Suppressor macrophage treated with lipopolysaccharide for 1 hour (primary cell): ENCODE measurements around the gene NCK1.

Experiments used
- DNase-seq, 3 donors: peaks; one replicate each; pipeline ENCODE4 v3.0.0-alpha.2; 2020 to 2022

Gene NCK1

DNA sequence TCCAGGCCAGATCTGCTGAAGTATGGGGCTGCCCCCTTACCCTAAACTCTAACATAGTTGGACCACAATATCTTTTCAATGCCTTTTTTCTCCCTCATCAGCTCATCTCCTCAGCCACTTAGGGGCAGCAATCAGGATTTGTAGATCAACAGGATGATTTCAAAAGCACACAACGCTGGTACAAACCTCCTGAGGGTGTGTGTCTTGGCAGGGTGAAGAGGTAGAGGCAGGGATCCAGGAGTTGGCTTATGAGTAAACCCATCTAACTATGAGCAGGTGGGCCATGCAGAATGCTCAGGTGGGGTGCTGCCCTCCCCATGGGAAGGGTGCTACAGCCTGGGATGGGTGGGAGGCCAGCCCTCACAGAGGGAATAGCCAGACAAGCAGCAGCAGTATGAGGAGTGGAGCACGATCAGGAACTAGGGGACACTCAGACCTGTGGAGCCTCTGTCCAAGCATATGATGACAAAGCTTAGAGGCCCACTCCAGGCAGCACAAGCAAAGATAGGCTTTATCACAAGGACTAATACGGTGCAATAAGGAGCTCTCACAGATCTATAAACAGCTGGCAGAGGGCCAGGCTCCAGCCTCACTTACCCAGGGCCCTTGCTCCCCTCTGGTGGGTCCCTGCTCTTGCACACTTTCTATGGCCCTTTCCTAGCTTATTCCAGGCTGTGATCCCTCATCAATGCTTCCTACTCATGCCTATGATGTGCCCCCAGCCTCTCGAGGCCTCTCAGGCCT, 127.9 kb downstream of the NCK1 start:
- no peak for DNase-seq

GRCh38 chr3:136990826-136991225, 128.8 kb downstream of the NCK1 start:
- no peak for DNase-seq

- DNase-seq: no peak
These were observed 130.1 kb downstream of the NCK1 start for GRCh38 chr3:136992115-136992514.

- DNase-seq: peak; percentile 11 to 33 (median 21)
These were observed 132.9 kb downstream of the NCK1 start for GRCh38 chr3:136994772-136995516.

GRCh38 chr3:136995652-136996051, 133.6 kb downstream of the NCK1 start:
- DNase-seq: peak in 1 of 3 donors; percentile 5
